HCT116 (cell line): ENCODE results near the gene HNF1B. TPM values are rescaled to one million over a fixed set of nuclear protein-coding genes. Genes with fewer than 3 reads are reported as not detected.

ENCODE experiments used
- ATAC-seq: fragments of 200-7000 bp; cut with Tn5 transposase; 2 replicates; pipeline ENCODE4 v1.9.1; 2020; ENCODE audit warnings: mild to moderate bottlenecking, moderate library complexity
- BruUV-seq: library from RNA; stranded (reverse); fragments of 400-500 nt; replicated peaks from 2 replicates; lab custom pipeline; 2021; lab: Mats Ljungman, UMichigan
- CTCF ChIA-PET: fragments of 300-600 bp; sonication (Branson Sonifier 250); formaldehyde crosslinking; loops from one replicate; lab custom pipeline; 2021; ENCODE audit warnings: antibody characterized with exemption; lab: Charles Lee
- POLR2A ChIA-PET: fragments of 300-600, 350-600 bp; sonication (Branson Sonifier 250); formaldehyde crosslinking; loops from one replicate; lab custom pipeline; 2021; ENCODE audit warnings: antibody characterized with exemption; lab: Charles Lee
- RAD21 ChIA-PET, 2 experiments: fragments of 300-600 bp; sonication (Branson Sonifier 250); formaldehyde crosslinking; loops; one replicate each; lab custom pipeline; 2023; ENCODE audit warnings: low total read pairs in 2 of 2; ENCODE audit not compliant: uncharacterized antibody in 2 of 2, unreplicated experiment in 2 of 2, low non-redundant PET in 1 of 2; lab: Charles Lee
- DNase-seq: peaks from one replicate; pipeline ENCODE4 v3.0.0-alpha.2; 2010; ENCODE audit warnings: low read depth, low spot score
- H2AFZ ChIP-seq: fragments of 200-600 bp; shearing (Covaris generic), sonication (generic); 2 replicates; pipeline ENCODE4 v1.6.1; 2017; ENCODE audit warnings: low read depth, mixed run types, mixed read lengths, antibody characterized with exemption, low read length; ENCODE audit not compliant: poor library complexity, severe bottlenecking
- H3K27ac ChIP-seq: 2 replicates; pipeline ENCODE4 v1.5.1; 2012; ENCODE audit warnings: low read depth, low read length
- H3K27me3 ChIP-seq: fragments of 200-600 bp; sonication (generic); 2 replicates; pipeline ENCODE4 v1.6.1; 2016; ENCODE audit warnings: mixed run types, low read length, mixed read lengths; ENCODE audit not compliant: insufficient read depth
- H3K36me3 ChIP-seq, 2 experiments: fragments of 200-500 bp in 1 of 2; fragments of 200-600 bp in 1 of 2; sonication (Bioruptor generic) in 1 of 2; sonication (generic) in 1 of 2; 2 replicates each; pipeline versions ENCODE4 v1.5.1 to v1.6.1; 2014 to 2016; ENCODE audit warnings: low read length in 2 of 2, inconsistent platforms in 1 of 2, mixed read lengths in 1 of 2, mixed run types in 1 of 2; ENCODE audit not compliant: insufficient read depth in 2 of 2, control insufficient read depth in 1 of 2
- H3K4me1 ChIP-seq, 2 experiments: fragments of 200-600 bp in 1 of 2; sonication (generic) in 1 of 2; 2 replicates each; pipeline versions ENCODE4 v1.5.1 to v1.6.1; 2012 to 2017; ENCODE audit warnings: low read length in 2 of 2, inconsistent platforms in 1 of 2, mild to moderate bottlenecking in 1 of 2, mixed read lengths in 1 of 2, mixed run types in 1 of 2, moderate library complexity in 1 of 2; ENCODE audit not compliant: insufficient read depth in 2 of 2, control insufficient read depth in 1 of 2
- H3K4me2 ChIP-seq: fragments of 200-600 bp; sonication (generic); 2 replicates; pipeline ENCODE4 v1.6.1; 2017; ENCODE audit warnings: mixed run types, low read length, mixed read lengths
- H3K4me3 ChIP-seq, 2 experiments: fragments of 200-600 bp in 1 of 2; sonication (generic) in 1 of 2; replicated peaks in 1 of 2; 2 replicates each; pipeline ENCODE4 v1.5.1; 2011 to 2016; ENCODE audit warnings: low read length in 2 of 2, control low read depth in 1 of 2, low read depth in 1 of 2, mild to moderate bottlenecking in 1 of 2, mixed read lengths in 1 of 2, mixed run types in 1 of 2
- H3K79me2 ChIP-seq: fragments of 200-600 bp; sonication (generic); 2 replicates; pipeline ENCODE4 v1.6.1; 2017; ENCODE audit warnings: mild to moderate bottlenecking, mixed run types, low read length, moderate library complexity, mixed read lengths; ENCODE audit not compliant: insufficient read depth
- H3K9ac ChIP-seq: fragments of 200-600 bp; sonication (generic); 2 replicates; pipeline ENCODE4 v1.6.1; 2016; ENCODE audit warnings: low read length, mixed read lengths
- H3K9me2 ChIP-seq: fragments of 200-600 bp; sonication (generic), shearing (Covaris generic); 2 replicates; pipeline ENCODE4 v1.6.1; 2017; ENCODE audit warnings: mixed run types, mild to moderate bottlenecking, moderate library complexity; ENCODE audit not compliant: insufficient read depth
- H3K9me3 ChIP-seq, 2 experiments: fragments of 200-500 bp in 1 of 2; fragments of 200-600 bp in 1 of 2; sonication (Bioruptor generic) in 1 of 2; sonication (generic) in 1 of 2; 2 replicates each; pipeline ENCODE4 v1.6.1; 2014 to 2017; ENCODE audit warnings: low read length in 2 of 2, mixed read lengths in 2 of 2, inconsistent platforms in 1 of 2, low read depth in 1 of 2, mild to moderate bottlenecking in 1 of 2, mixed run types in 1 of 2, moderate library complexity in 1 of 2; ENCODE audit not compliant: control insufficient read depth in 1 of 2, insufficient read depth in 1 of 2
- H4K20me1 ChIP-seq: fragments of 200-600 bp; sonication (generic), shearing (Covaris generic); 2 replicates; pipeline ENCODE4 v1.6.1; 2017; ENCODE audit warnings: mixed run types, mild to moderate bottlenecking, moderate library complexity; ENCODE audit not compliant: insufficient read depth
- CBX3 ChIP-seq: IDR thresholded peaks from 2 replicates; pipeline ENCODE4 v1.6.1; 2012; ENCODE audit warnings: low read depth
- CEBPB ChIP-seq: IDR thresholded peaks from 2 replicates; pipeline ENCODE4 v1.6.1; 2012; ENCODE audit warnings: low read depth
- EGR1 ChIP-seq: IDR thresholded peaks from 2 replicates; pipeline ENCODE4 v1.6.1; 2012; ENCODE audit warnings: low read depth
- ELF1 ChIP-seq: IDR thresholded peaks from 2 replicates; pipeline ENCODE4 v1.6.1; 2012; ENCODE audit warnings: low read depth, borderline replicate concordance
- EZH2 ChIP-seq: fragments of 200-600 bp; sonication (generic); IDR thresholded peaks from 2 replicates; pipeline ENCODE4 v1.6.1; 2017; ENCODE audit warnings: antibody characterized with exemption, mixed run types
- FOSL1 ChIP-seq: IDR thresholded peaks from 2 replicates; pipeline ENCODE4 v1.6.1; 2012; ENCODE audit warnings: low read depth
- MAX ChIP-seq: IDR thresholded peaks from 2 replicates; pipeline ENCODE4 v1.6.1; 2012
- POLR2A ChIP-seq: IDR thresholded peaks from 2 replicates; pipeline ENCODE4 v1.7.0; 2011; ENCODE audit warnings: borderline replicate concordance; ENCODE audit not compliant: insufficient read depth, insufficient read length; ENCODE audit errors: extremely low read depth
- RAD21 ChIP-seq: IDR thresholded peaks from 2 replicates; pipeline ENCODE4 v1.6.1; 2012; ENCODE audit warnings: low read depth, mild to moderate bottlenecking
- SP1 ChIP-seq: IDR thresholded peaks from 2 replicates; pipeline ENCODE4 v1.6.1; 2012; ENCODE audit warnings: low read depth
- SRF ChIP-seq: IDR thresholded peaks from 2 replicates; pipeline ENCODE4 v1.6.1; 2012; ENCODE audit warnings: low read depth
- ZNF274 ChIP-seq: fragments of 200-500 bp; sonication (Bioruptor generic); IDR thresholded peaks from 2 replicates; pipeline ENCODE4 v1.6.1; 2014; ENCODE audit warnings: mild to moderate bottlenecking, low read depth, low read length, inconsistent platforms
- intact Hi-C: fragments of 100-400 bp; cut with micrococcal nuclease; formaldehyde crosslinking; loops from 2 replicates; pipeline ENCODE4 v1.10.0; 2022
- total RNA-seq: library from RNA; stranded (reverse); gene quantifications from one replicate; pipeline ENCODE4 v1.2.1, GENCODE V29; 2021; ENCODE audit not compliant: unreplicated experiment
- TF ChIP-seq, protein P1 (sequence below), 3 experiments: fragments of 200-600 bp in 1 of 3; sonication (generic) in 1 of 3; IDR thresholded peaks in 2 of 3; conservative IDR thresholded peaks in 1 of 3; 2 replicates each; pipeline ENCODE4 v1.5.1; 2012 to 2017; ENCODE audit warnings: low read depth in 2 of 3, low read length in 2 of 3, antibody characterized with exemption in 1 of 3, borderline replicate concordance in 1 of 3, control low read depth in 1 of 3, mild to moderate bottlenecking in 1 of 3, mixed read lengths in 1 of 3, mixed run types in 1 of 3, moderate library complexity in 1 of 3; ENCODE audit not compliant: insufficient read depth in 1 of 3
- TF ChIP-seq, protein P2 (sequence below): IDR thresholded peaks from 2 replicates; pipeline ENCODE4 v1.6.1; 2012
- TF ChIP-seq, protein P3 (sequence below): IDR thresholded peaks from 2 replicates; pipeline ENCODE4 v1.6.1; 2011; ENCODE audit warnings: mild to moderate bottlenecking, low read length, moderate library complexity; ENCODE audit not compliant: insufficient replicate concordance; ENCODE audit errors: extremely low read depth

The HNF1B gene
- total RNA-seq, 1 experiment from 2014 or later = 3.6 TPM

- Histone ChIP-seq H2AFZ (no peak overlapping the region), H3K4me2 (no peak overlapping the region), H3K27me3 (no peaks in the 10 kb centered on the region), H3K9me2 (no peaks in the 10 kb centered on the region), H3K4me3 (no peak overlapping the region), H3K9ac (no peak overlapping the region), H3K36me3 (no peaks in the 10 kb centered on the region), H4K20me1 (no peaks in the 10 kb centered on the region), H3K4me1 (no peaks in the 10 kb centered on the region), H3K79me2 (peaks cover 9% of the 10 kb centered on the region), H3K9me3 (no peaks in the 10 kb centered on the region), H3K27ac (no peak overlapping the region)
- no peak for TF ChIP-seq MAX
- no peak for TF ChIP-seq FOSL1
- TF ChIP-seq ELF1 = no peak
- no peak for TF ChIP-seq EZH2
- TF ChIP-seq ZNF274 = no peak
- TF ChIP-seq, protein P1, sequence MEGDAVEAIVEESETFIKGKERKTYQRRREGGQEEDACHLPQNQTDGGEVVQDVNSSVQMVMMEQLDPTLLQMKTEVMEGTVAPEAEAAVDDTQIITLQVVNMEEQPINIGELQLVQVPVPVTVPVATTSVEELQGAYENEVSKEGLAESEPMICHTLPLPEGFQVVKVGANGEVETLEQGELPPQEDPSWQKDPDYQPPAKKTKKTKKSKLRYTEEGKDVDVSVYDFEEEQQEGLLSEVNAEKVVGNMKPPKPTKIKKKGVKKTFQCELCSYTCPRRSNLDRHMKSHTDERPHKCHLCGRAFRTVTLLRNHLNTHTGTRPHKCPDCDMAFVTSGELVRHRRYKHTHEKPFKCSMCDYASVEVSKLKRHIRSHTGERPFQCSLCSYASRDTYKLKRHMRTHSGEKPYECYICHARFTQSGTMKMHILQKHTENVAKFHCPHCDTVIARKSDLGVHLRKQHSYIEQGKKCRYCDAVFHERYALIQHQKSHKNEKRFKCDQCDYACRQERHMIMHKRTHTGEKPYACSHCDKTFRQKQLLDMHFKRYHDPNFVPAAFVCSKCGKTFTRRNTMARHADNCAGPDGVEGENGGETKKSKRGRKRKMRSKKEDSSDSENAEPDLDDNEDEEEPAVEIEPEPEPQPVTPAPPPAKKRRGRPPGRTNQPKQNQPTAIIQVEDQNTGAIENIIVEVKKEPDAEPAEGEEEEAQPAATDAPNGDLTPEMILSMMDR (IDR thresholded peaks at IDR 0.05 in 2 of 3, conservative IDR thresholded peaks at IDR 0.05 in 1 of 3; ENCODE audit: borderline replicate concordance in 1 of 3, insufficient read depth in 1 of 3, low read depth in 2 of 3, low read length in 2 of 3) = no peak
- no peak for TF ChIP-seq RAD21
- no peak for TF ChIP-seq POLR2A
- no peak for TF ChIP-seq SRF
- TF ChIP-seq, protein P2, sequence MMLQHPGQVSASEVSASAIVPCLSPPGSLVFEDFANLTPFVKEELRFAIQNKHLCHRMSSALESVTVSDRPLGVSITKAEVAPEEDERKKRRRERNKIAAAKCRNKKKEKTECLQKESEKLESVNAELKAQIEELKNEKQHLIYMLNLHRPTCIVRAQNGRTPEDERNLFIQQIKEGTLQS = no peak
- TF ChIP-seq EGR1 = no peak
- no peak for TF ChIP-seq CBX3
- no peak for TF ChIP-seq CEBPB
- TF ChIP-seq, protein P3, sequence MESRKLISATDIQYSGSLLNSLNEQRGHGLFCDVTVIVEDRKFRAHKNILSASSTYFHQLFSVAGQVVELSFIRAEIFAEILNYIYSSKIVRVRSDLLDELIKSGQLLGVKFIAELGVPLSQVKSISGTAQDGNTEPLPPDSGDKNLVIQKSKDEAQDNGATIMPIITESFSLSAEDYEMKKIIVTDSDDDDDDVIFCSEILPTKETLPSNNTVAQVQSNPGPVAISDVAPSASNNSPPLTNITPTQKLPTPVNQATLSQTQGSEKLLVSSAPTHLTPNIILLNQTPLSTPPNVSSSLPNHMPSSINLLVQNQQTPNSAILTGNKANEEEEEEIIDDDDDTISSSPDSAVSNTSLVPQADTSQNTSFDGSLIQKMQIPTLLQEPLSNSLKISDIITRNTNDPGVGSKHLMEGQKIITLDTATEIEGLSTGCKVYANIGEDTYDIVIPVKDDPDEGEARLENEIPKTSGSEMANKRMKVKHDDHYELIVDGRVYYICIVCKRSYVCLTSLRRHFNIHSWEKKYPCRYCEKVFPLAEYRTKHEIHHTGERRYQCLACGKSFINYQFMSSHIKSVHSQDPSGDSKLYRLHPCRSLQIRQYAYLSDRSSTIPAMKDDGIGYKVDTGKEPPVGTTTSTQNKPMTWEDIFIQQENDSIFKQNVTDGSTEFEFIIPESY = no peak
- TF ChIP-seq SP1 = no peak
- ChIA-PET CTCF (no interaction called here), RAD21 (no interaction called here), POLR2A (no interaction called here)
- intact Hi-C loops = no loop called here
- ATAC-seq = no peak
- BruUV-seq = no TSS peak
- no peak for DNase-seq
Measured at GRCh38 chr17:37747222-37747621, 2.4 kb upstream of the HNF1B start.
